ENCODE data around the gene C1S.
"Not testable (repeated sequence)": the region's sequence is repeated elsewhere in the genome, so short reads cannot be mapped to it uniquely, and the experiment has no call there.

Gene C1S

GRCh38 chr12:7101694-7102131, 41.2 kb downstream of the C1S start:
- no peak overlapping the region for H3K4me3 ChIP-seq (replicated peaks; ENCODE audit: low read depth, low read length)
- TF ChIP-seq CTCF (IDR thresholded peaks at IDR 0.05; ENCODE audit: low read length, missing control alignments), result no peak
- DNase-seq (ENCODE audit: low read depth), result no peak

GRCh38 chr12:7102582-7102981, 42.1 kb downstream of the C1S start:
- DNase-seq (ENCODE audit: low read depth), result no peak
- TF ChIP-seq CTCF (IDR thresholded peaks at IDR 0.05; ENCODE audit: low read length, missing control alignments), result no peak
- no peak overlapping the region for H3K4me3 ChIP-seq (replicated peaks; ENCODE audit: low read depth, low read length)

GRCh38 chr12:7103837-7104584, 43.5 kb downstream of the C1S start:
- no peak for TF ChIP-seq CTCF (IDR thresholded peaks at IDR 0.05; ENCODE audit: low read length, missing control alignments)
- no peak for DNase-seq (ENCODE audit: low read depth)
- no peak overlapping the region for H3K4me3 ChIP-seq (replicated peaks; ENCODE audit: low read depth, low read length)

GRCh38 chr12:7106082-7106481, 45.6 kb downstream of the C1S start:
- no peak for TF ChIP-seq CTCF (IDR thresholded peaks at IDR 0.05; ENCODE audit: low read length, missing control alignments)
- no peak overlapping the region for H3K4me3 ChIP-seq (replicated peaks; ENCODE audit: low read depth, low read length)
- DNase-seq (ENCODE audit: low read depth), result no peak

- peak overlapping the region; percentile 85 for H3K4me3 ChIP-seq (replicated peaks; ENCODE audit: low read depth, low read length)
- not testable (repeated sequence) for DNase-seq (ENCODE audit: low read depth)
Observed at GRCh38 chr12:7107181-7107580, 46.7 kb downstream of the C1S start.

- no peak for TF ChIP-seq CTCF (IDR thresholded peaks at IDR 0.05; ENCODE audit: low read length, missing control alignments)
- H3K4me3 ChIP-seq (replicated peaks; ENCODE audit: low read depth, low read length), result peak overlapping the region; percentile 85
- peak; percentile 26 for DNase-seq (ENCODE audit: low read depth)
Observed at GRCh38 chr12:7107636-7108002, 47.1 kb downstream of the C1S start.

- TF ChIP-seq CTCF (IDR thresholded peaks at IDR 0.05; ENCODE audit: low read length, missing control alignments), result no peak
- peak; percentile 83 for DNase-seq (ENCODE audit: low read depth)
Observed at GRCh38 chr12:7108003-7108795, 47.7 kb downstream of the C1S start.

More at GRCh38 chr12:7108003-7108795, 47.7 kb downstream of the C1S start:
- peak overlapping the region; percentile 85 for H3K4me3 ChIP-seq (replicated peaks; ENCODE audit: low read depth, low read length)
